Left ventricle myocardium inferior (tissue), 1 donor: Measurements from ENCODE around the gene C11orf21. TPM values are rescaled to one million over a fixed set of nuclear protein-coding genes. Genes with fewer than 3 reads are reported as not detected.

ENCODE experiments used
- DNase-seq: peaks from one replicate; pipeline ENCODE4 v3.0.0-alpha.2; 2020
- H3K27ac ChIP-seq: fragments of 200-600 bp; replicated peaks from 2 replicates; pipeline ENCODE4 v1.8.0; 2021
- H3K27me3 ChIP-seq: fragments of 200-600 bp; 2 replicates; pipeline ENCODE4 v1.8.0; 2021; ENCODE audit warnings: low read depth
- H3K36me3 ChIP-seq: fragments of 200-600 bp; 2 replicates; pipeline ENCODE4 v1.8.0; 2021
- H3K4me1 ChIP-seq: fragments of 200-600 bp; 2 replicates; pipeline ENCODE4 v1.8.0; 2021
- H3K4me3 ChIP-seq: fragments of 200-600 bp; 2 replicates; pipeline ENCODE4 v1.8.0; 2021; ENCODE audit warnings: mild to moderate bottlenecking, moderate library complexity
- H3K9me3 ChIP-seq: fragments of 200-600 bp; replicated peaks from 2 replicates; pipeline ENCODE4 v1.8.0; 2021
- CTCF ChIP-seq: fragments of 200-600 bp; IDR thresholded peaks from 2 replicates; pipeline ENCODE4 v1.8.0; 2021; ENCODE audit warnings: antibody characterized with exemption, mild to moderate bottlenecking, borderline replicate concordance
- intact Hi-C: fragments of 100-400 bp; cut with micrococcal nuclease; formaldehyde crosslinking; loops from one replicate; pipeline ENCODE4 v1.11.0; 2022
- total RNA-seq: library from RNA; stranded (reverse); fragmentation: NEBNext Ultra II Directional; extraction: Animal tissue kit (Norgen Biotek cat#: 25700); gene quantifications from one replicate; pipeline ENCODE4 v1.2.1, GENCODE V29; 2021
- donor health status: DM: no; HTN: yes; CAD: no; lungs with severe emphysema.

C11orf21 gene
- total RNA-seq, 1 donor from 2014 or later, result 36.0 TPM

GRCh38 chr11:2319791-2320472 is 18.2 kb upstream of the C11orf21 start:
- intact Hi-C loops, result loop anchor here (10.0 kb wide), 1 partner anchor 55 kb away; the partner anchor contains the start of gene CD81
- H3K9me3 ChIP-seq, result peaks cover 16% of the 10 kb centered on the region
- no peak overlapping the region for H3K4me3 ChIP-seq

GRCh38 chr11:2318707-2319106 is 17.0 kb upstream of the C11orf21 start:
- H3K27me3 ChIP-seq, result no peaks in the 10 kb centered on the region
- intact Hi-C loops, result loop anchor here (10.0 kb wide), 1 partner anchor 56 kb away; the partner anchor contains the start of gene CD81
- no peak overlapping the region for H3K4me3 ChIP-seq
- H3K4me1 ChIP-seq, result peaks cover 24% of the 10 kb centered on the region
- TF ChIP-seq CTCF, result no peak
- no peak overlapping the region for H3K27ac ChIP-seq
- peaks cover 16% of the 10 kb centered on the region for H3K9me3 ChIP-seq
- no peaks in the 10 kb centered on the region for H3K36me3 ChIP-seq
- DNase-seq, result no peak

More at GRCh38 chr11:2319791-2320472, 18.2 kb upstream of the C11orf21 start:
- no peaks in the 10 kb centered on the region for H3K36me3 ChIP-seq
- H3K4me1 ChIP-seq, result peaks cover 13% of the 10 kb centered on the region
- no peak for TF ChIP-seq CTCF
- H3K27me3 ChIP-seq, result no peaks in the 10 kb centered on the region
- DNase-seq, result no peak
- H3K27ac ChIP-seq, result no peak overlapping the region

- H3K9me3 ChIP-seq, result peaks cover 16% of the 10 kb centered on the region
- DNase-seq, result no peak
- no peaks in the 10 kb centered on the region for H3K36me3 ChIP-seq
- H3K27me3 ChIP-seq, result no peaks in the 10 kb centered on the region
- no peak for TF ChIP-seq CTCF
- intact Hi-C loops, result loop anchor here (10.0 kb wide), 1 partner anchor 57 kb away; the partner anchor contains the start of gene CD81
- no peak overlapping the region for H3K27ac ChIP-seq
- H3K4me1 ChIP-seq, result peaks cover 29% of the 10 kb centered on the region
- no peak overlapping the region for H3K4me3 ChIP-seq
Measured at GRCh38 chr11:2318123-2318522, 16.4 kb upstream of the C11orf21 start.

DNA sequence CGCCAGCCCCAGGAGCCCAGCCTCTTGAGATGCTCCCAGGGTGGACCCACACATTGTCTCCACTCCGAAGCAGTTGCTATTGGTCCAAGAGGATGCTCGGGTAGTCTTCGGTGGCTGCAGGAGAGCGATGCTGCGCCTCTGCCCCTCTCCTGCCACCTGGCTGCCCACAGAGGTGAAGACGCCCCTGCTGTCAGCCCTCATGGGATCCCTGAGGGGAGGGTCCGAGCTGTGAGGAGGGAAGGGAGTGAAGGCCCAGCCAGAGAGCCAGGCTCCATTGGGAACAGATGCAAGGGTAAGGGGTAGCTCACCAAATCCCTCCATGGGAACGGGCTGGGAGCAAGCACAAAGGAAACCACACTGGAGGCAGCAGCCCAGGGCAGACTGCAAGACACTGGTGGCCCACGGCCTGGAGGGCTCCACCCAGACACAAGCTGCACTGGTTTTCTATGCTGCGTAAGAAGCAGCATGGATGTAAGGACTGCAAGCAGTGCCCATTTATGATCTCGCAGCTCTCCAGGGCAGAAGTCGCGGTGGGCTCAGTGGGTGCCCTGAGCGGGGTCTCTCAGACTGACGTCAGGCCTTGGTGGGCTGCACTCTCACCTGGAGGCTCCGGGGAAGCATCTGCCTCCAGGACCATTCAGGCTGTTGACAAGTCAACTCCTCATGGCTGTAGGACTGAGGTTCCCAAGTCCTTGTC is 15.8 kb upstream of the C11orf21 start:
- Histone ChIP-seq H3K9me3 (peaks cover 13% of the 10 kb centered on the region), H3K4me1 (peaks cover 36% of the 10 kb centered on the region), H3K4me3 (no peak overlapping the region), H3K27me3 (no peaks in the 10 kb centered on the region), H3K27ac (no peak overlapping the region), H3K36me3 (no peaks in the 10 kb centered on the region)
- TF ChIP-seq CTCF, result no peak
- DNase-seq, result no peak
- intact Hi-C loops, result loop anchor here (10.0 kb wide), 1 partner anchor 57 kb away; the partner anchor contains the start of gene CD81

- TF ChIP-seq CTCF, result no peak
- intact Hi-C loops, result loop anchor here (10.0 kb wide), 1 partner anchor 58 kb away; the partner anchor contains the start of gene CD81
- no peaks in the 10 kb centered on the region for H3K36me3 ChIP-seq
- peaks cover 11% of the 10 kb centered on the region for H3K9me3 ChIP-seq
- DNase-seq, result no peak
- H3K27me3 ChIP-seq, result no peaks in the 10 kb centered on the region
- no peak overlapping the region for H3K27ac ChIP-seq
- H3K4me3 ChIP-seq, result no peak overlapping the region
- H3K4me1 ChIP-seq, result peaks cover 40% of the 10 kb centered on the region
Measured at GRCh38 chr11:2316963-2317244, 15.2 kb upstream of the C11orf21 start.
